ENCODE measurements around the gene TBC1D20.
A peak's percentile ranks its signal among the peaks of the same experiment; 100 is the strongest.
"Not testable (repeated sequence)": the region's sequence is repeated elsewhere in the genome, so short reads cannot be mapped to it uniquely, and the experiment has no call there.

TBC1D20 gene

DNA sequence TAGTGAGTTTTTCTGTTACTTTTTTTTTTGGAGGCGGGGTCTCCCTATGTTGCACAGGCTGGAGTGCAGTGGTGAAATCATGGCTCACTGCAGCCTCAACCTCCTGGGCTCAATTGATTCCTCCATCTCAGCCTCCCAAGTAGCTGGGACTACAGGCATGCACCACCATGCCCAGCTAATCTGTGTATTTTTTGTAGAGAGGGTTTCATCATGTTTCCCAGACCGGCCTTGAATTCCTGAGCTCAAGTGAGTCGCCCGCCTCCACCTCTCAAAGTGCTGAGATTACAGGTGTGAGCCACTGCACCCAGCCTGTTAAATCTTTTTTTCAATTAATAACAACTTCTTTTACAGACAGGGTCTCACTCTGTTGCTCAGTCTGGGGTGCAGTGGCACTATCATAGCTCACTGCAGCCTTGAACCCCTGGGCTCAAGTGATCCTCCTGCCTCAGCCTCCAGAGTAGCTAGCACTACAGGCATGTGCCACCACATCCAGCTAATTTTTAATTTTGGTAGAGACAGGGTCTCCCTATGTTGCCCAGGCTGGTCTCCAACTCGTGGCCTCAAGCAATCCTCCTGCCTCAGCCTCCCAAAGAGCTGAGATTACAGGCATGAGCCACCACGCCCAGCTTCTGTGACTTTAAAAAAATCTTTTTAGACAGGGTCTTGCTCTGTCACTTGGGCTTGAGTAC lies 14.4 kb upstream of the TBC1D20 start:
- DNase-seq (ENCODE audit: low read depth in 1 of 2, low spot score in 1 of 2) = not testable (repeated sequence)

DNA sequence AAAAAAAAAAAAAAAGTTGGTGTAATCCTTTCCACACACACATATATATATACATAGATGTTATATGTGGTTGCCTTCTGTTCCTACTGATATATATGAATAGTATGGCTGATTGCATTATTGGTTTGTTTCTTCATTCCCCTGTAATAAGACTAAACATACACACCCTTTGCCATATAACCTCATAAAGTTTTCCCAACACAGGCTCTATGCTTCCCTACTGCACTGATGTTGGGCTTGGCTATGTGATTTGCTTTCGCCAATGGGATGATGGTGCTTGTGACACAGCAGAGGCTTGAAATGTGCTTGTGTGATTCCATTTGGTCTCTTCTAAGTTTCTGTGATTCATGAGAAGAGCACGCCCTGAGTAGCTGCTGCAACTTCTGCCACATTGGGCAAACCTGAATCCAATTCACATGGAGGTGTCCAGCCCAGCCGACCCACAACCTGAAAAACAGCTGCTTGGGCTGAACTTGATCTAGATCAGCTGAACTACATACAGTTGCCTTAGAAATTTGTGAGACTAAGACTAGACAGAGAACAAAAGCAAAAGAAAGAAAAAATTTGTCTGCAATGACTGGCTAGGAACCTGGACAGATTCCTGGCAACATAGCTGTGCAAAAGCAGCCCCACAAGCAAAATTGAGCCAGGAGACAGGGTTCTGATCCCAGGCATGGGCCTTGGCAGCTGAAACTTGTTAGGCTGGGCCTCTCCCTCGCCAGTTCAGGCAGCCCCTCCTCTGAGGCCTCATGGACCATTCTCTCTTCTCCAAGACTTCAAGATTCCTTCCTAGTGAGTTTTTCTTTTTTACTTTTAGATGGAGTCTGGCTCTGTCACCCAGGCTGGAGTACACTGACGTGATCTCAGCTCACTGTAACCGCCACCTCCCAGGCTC lies 13.4 kb upstream of the TBC1D20 start:
- no peak for DNase-seq (ENCODE audit: low read depth in 1 of 2, low spot score in 1 of 2)

DNA sequence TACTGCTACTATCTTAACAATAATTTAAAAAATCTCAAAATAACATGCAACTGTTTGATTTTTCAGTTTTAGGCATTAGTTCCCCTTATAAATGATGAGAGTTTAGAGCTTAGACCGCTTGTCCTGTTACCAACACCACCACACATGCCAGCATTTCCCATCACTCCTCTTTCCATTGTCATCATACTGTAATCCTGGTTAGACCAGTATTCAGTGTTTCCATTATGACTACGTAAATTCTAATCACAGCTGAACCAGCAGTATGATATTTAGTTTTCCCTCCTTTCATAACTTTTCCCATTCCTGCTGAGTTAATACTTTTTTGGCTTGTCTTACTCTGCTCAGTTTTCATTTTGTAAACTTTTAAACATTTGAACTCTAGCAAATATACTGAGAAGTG lies 12.2 kb upstream of the TBC1D20 start:
- DNase-seq (ENCODE audit: low read depth in 1 of 2, low spot score in 1 of 2) = no peak

DNA sequence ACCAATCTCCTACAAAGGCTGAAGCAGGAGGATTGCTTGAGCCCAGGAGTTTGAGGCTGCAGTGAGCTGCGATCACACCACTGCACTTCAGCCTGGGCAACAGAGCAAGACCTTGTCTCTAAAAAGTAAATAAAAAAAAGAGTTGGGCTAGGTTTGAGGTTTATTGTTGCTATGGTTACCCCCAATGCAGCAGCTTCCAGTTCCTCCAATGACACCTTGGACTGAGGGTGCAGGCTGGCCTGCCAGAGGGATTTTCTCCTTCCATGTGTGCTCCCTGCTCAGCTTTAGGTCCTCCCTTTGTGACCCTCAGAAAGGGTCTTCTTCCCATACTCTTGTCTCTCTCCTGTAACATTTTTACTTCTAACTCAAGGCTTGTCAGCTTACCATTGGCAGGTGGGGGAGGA lies 10.6 kb upstream of the TBC1D20 start:
- DNase-seq (ENCODE audit: low read depth in 1 of 2, low spot score in 1 of 2) = no peak

DNA sequence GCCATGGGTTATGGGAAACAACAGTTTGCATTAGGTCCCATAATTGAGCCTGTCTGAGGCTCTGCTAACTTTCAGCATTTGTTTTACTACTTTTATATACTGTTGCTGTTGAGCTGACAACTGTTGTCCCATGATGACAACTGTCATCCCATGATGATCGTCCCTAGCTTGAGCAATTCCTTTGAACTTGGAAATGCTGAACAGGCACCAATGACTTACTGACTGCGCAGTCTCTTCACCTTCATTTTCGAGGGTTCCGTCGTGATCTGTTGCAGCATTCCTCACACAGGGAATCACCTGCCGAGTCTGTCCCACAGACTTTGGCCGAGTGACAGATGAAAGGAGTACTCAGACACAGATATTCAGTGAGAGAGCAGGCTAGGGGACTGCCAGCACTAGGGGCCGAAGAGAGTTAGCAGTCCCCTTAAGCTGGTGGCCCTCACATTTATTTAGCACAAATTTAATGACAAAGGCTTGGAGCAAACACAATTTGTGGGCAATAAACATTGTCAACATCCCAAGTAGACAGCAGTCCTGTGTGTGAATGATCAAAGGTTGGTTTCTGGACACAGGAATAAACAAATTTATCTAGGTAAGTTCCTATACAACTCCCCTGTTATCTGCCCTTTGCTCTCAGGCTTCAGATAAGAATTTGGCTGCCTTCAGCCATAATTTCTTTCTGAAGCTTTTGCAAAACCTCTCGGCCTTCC lies 10.0 kb upstream of the TBC1D20 start:
- no peak for DNase-seq (ENCODE audit: low read depth in 1 of 2, low spot score in 1 of 2)

DNA sequence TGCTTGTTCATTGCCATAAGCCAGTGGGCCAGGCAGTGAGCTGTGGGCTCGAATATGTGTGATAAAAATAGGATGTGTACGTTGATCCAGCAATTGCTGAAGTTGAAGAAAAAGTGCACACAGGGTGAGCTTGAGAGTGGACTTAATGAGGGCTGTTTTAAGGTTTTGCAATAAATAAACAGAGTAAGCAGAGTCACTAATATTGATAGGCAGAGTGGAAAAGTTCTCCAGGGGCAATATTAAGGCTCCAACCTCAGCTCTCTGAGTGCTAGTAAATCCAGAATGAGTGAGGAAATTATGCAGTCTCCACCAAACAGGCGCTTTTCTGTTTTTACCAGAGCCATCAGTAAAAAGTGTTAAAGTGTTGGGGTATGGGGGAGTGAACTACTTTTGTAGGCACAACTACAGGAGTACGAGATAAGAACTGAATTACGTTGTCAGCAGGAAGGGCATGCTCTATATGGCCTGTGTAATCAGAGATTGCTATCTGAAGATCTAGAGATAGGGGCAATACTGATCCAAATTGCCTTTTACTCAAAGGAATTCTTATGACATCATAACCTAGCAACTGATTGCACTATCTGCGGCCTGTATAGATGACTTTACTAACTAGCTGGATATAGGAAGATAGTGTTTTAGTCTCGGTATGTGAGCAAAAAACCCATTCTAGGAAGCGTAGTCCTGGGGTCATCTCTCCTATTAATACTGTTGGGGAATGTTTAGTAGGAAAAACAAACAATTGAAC lies 7.6 kb upstream of the TBC1D20 start:
- DNase-seq (ENCODE audit: low read depth in 1 of 2, low spot score in 1 of 2) = no peak

DNA sequence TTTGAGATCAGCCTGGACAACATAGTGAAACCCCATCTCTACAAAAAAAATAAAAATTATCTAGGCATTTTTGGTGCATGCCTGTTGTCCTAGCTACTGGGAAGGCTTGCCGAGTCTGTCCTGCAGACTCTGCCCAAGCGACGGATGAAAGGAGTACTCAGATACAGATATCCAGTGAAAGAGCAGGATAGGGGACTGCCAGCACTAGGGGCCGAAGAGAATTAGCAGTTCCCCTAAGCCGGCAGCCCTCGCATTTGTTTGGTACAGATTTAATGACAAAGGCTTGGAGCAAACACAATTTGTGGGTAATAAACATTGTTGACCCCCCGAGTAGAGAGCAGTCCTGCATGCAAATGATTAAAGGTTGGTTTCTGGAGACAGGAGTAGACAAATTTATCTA lies 5.4 kb upstream of the TBC1D20 start:
- DNase-seq (ENCODE audit: low read depth in 1 of 2, low spot score in 1 of 2) = no peak

DNA sequence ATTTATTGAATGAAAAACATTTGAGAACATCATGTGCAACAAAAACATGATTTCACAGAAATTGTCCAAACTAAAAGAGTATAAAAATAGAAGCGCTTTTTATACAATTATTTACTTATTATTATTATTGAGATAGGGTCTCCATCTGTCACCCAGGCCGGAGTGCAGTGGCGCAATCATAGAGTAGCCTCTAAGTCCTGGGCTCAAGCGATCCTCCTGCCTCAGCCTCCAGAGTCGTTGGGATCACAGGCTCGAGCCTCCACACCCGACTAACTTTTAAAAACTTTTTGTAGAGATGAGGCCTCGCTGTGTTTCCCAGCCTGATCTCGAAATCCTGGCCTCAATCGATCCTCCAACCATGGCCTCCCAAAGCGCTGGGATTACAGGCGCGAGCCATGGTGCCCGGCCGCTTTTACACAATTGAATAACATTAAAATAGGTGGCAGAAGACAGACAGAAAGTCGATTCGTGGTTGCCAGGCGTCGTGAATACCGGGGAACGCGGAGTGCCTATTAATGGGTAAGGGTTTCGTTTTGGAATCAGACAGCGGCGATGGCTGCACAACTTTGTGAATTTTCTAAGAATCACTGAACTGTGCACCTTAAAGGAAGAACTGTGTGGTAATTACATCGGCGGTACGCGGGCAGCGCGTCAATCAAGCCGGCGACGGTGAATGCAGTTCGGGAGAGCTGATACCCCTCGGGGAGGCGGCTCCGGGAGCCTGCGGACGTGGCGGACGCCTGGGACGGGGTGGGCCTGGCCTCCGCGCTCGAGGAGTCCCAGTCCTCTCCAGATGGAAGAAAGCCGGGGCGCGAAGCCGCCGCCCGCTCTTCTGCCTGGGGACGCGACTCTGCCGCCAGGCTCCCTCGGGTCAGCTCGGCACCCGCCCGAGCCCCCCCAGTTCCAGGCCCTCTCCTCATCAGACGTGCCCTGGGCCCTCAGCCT lies 807 bp downstream of the TBC1D20 start:
- DNase-seq (ENCODE audit: low read depth in 1 of 2, low spot score in 1 of 2) = peak; percentile 17 to 22

DNA sequence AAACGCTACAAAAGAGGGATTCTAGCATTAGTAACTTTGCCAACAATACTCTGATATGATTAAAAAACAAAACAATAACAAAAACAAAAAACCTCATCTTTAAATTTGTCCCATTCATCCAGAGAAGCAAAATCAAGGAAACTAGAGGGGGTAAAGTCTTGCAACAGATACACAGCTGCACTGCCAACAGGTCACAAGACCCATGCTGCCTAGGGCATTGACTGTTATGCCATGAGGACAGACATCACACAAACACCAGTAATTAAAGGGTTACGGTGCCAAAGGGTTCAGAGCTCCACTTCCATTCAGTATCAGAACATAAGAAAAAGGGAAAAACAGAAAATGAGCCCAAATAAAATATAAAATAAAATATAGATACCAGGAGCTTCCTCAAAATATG lies 1.6 kb downstream of the TBC1D20 start:
- DNase-seq (ENCODE audit: low read depth in 1 of 2, low spot score in 1 of 2) = no peak

DNA sequence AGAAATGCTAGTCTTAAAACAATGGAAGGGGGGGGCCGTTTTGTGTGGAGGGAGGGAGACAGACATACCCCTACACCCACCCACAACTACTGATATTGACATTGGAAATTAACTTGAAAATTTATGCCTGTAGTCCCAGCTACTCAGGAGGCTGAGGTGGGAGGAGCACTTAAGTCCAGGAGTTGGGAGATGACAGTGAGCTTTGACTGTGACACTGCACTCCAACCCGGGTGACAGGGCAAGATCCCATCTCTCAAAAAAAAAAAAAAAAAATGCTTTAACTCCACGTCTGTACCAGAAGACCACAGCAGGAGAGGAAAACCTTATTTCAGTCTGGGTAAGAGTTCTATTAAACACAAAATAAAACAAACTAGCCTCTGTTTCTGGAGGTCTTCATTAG lies 2.2 kb downstream of the TBC1D20 start:
- no peak for DNase-seq (ENCODE audit: low read depth in 1 of 2, low spot score in 1 of 2)

DNA sequence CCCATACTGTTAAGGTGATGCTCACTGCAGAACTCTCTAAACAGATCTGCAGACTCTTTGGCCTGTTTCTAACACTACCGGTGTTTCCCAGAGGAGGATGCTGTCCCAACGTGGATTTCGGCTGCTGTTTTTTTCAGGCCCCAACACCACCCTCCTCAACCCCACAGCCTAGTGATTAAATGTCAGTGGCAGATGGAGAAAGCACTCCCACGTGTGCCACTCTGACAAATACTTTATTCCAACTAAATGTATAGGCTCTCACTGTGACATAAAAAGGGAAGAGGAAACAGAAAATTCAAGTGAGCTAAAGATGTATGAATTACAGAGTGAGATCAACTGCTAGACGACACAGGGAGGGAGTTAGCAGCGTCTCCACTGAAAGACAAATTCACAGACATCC lies 3.6 kb downstream of the TBC1D20 start:
- no peak for DNase-seq (ENCODE audit: low read depth in 1 of 2, low spot score in 1 of 2)

DNA sequence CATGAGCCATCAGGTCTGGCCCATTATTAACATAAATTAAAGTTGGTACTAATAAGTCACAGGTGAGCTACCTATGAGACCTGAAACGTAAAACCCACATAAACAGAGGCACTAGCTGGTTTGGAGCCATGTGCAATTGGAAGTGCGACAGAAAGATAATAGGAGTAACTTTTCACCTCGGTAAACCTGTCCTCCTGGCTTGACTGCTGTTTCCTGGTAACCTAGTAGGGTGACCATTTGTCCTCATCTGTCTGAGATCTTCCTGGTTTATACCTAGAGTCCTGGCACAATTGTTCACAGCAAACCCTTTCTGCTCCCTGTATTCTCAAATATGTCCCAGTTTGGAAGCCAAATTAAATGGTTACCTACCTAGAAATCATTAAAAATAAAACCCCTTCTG lies 7.4 kb downstream of the TBC1D20 start:
- DNase-seq (ENCODE audit: low read depth in 1 of 2, low spot score in 1 of 2) = no peak

DNA sequence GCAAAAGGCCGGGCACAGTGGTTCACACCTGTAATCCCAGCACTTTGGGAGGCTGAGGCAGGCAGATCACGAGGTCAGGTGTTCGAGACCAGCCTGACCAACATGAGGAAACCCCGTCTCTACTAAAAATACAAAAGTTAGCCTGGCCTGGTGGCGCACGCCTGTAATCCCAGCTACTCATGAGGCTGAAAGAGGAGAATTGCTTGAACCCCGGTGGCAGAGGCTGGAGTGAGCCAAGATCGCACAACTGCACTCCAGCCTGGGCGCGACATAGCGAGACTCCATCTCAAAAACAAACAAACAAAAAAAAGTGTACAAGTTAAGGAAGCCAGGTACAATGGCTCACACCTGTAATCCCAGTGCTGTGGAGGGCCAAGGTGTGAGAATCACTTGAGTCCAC lies 10.3 kb downstream of the TBC1D20 start:
- not testable (repeated sequence) for DNase-seq (ENCODE audit: low read depth in 1 of 2, low spot score in 1 of 2)

DNA sequence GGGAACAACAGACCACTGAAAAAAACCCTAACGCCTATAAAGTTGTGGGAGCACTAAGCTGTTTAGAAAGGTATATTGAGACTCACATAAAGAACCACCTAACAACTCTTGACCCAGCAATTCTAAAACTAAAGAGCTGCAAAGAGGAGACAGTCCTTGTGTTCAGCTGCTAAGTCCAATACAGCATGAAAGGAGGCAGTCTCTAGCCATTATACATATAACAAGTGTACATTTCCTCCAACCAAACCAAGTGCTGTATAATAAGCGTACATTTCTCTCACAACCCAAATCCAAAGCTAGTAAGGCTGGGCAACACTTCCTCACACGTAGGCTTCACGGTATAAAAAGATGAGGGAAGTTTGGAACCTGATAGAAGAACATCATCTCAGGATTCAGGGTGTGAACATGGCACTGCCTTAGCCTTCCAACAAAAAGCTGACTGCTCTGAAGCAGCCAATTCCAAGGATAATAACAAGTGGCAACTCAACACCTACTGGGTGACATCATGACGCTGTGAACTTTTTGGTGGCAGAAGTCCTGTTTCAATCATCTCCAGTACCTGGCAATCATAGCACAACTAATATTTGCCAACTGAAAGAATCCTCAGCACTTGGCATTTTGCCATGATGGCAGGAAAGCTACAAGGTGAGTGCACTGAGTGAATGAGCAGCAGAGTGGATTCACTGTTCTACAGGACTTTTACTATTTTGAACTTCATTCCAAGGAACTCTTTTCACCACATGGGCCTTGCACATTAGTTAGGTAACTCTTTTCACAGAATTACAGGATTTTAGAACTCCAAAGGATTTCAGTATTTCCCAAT lies 16.6 kb downstream of the TBC1D20 start:
- DNase-seq (ENCODE audit: low read depth in 1 of 2, low spot score in 1 of 2) = no peak

DNA sequence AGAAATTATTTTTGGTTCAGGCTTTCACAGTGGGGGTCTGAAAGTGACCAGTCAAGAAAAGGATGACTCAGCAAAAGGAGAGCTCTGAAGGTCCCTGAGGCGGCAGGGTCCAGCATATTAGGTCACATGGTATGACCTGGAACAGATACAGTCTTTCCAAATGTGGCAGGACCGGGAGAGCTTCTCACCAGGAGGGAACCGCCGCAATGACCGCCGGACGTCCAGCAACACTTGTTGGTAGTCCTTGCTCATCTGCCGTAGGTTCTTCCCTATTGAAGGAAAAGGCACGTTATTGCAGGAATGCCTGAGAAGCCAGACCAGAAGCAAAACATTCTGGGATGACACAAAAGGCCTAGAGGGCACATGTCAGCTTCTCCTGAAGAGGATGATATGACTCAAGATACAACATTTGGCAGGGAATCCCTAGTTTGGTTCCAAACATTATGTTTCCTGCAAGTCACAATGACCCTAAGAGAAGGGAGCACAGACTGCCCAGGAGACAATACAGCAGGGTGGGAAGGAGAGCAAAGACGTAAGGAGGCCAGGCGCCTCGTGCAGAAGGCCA lies 17.4 kb downstream of the TBC1D20 start:
- no peak for DNase-seq (ENCODE audit: low read depth in 1 of 2, low spot score in 1 of 2)

DNA sequence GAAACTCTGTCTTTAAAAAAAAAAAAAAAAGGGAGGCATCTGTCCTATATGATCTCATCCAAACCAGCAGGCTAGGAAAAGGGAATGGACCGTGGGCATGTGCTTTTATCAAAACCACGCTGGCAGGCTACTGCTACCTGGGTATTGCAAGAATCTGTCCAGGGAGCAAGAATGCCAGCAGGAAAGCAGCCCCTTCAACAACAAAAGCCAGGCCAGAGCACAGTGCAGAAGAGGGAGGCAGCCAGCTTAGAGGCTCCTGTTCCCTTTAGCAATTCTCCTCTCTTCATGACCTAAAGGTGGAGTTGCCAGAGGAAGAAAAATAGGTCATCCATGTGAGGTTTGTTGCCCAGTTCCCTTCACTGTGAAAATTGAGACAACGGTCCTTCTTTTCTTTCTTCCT lies 18.2 kb downstream of the TBC1D20 start:
- DNase-seq (ENCODE audit: low read depth in 1 of 2, low spot score in 1 of 2) = no peak

DNA sequence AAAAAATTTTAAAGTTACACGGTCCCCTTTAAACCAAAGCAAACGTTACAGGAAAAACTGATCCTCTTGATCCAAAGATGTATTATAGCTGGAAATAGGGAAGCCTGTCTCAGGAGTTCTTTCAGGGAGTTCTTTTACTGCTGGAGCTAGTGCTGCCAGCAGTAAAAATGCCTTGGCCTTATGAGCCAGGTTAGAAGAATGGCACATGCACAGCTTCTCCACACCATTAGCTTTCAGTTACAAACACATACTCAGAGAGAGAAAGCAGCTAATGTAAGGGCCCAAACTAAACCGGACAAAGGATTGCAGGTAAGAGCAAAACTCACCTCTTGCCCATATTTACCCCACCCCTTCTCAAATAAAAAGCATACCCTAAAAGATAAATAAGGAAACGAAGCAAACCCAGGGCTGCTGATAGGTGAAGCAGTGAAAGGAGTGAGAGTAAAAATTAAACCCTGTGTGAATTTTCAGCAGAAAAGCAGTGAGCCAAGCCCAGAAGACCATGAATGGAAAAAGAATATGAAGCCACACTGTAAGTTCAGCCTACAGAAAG lies 19.0 kb downstream of the TBC1D20 start:
- DNase-seq (ENCODE audit: low read depth in 1 of 2, low spot score in 1 of 2) = no peak

DNA sequence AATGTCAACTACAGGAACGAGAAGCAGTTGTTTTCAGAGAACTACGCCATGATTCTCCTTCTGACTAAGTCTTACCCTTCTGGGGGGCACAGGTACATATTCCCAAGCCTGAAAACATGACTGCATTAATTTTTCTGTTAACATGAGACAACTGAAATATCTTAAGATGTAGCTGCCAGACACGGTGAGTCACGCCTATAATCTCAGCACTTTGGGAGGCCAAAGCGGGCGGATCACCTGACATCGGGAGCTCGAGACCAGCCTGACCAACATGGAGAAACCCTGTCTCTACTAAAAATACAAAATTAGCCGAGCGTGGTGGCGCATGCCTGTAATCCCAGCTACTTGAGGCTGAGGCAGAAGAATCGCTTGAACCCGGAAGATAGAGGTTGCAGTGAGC lies 21.7 kb downstream of the TBC1D20 start:
- no peak for DNase-seq (ENCODE audit: low read depth in 1 of 2, low spot score in 1 of 2)

DNA sequence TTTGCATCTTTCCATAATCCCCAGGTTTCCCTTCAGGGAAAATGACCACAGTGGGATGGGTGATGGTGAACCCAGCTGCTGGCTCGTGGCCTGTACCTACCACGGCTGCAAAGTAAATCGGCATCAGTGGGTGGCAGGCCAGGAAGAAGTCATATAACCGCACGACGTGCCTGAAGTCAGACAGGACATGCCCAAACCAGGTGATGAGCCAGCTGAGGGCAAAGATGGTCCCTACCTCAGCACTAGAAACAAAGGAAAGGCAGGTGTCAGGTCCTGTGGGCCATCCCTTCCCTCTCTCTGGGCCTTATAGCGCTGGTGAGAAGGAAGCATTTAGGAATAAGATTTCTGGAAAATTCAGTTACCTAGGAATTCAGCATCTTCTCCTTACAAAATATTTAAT lies 22.2 kb downstream of the TBC1D20 start:
- DNase-seq (ENCODE audit: low read depth in 1 of 2, low spot score in 1 of 2) = no peak
